ENCODE results near the gene BCAS3.

DNA sequence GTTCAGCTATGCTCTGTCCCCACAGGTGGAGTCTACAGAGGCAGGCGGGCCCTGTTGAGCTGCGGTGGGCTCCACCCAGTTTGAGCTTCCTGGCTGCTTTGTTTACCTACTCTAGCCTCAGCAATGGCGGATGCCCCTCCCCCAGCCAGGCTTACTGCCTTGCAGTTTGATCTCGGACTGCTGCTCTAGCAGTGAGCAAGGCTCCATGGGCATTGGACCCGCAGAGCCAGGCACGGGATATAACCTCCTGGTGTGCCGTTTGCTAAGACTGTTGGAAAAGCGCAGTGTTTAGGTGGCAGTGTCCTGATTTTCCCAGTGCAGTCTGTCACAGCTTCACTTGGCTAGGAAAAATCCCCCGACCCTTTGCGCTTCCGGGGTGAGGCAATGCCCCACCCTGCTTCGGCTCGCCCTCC is 89.1 kb downstream of the BCAS3 start:
- TF ChIP-seq, protein P1, sequence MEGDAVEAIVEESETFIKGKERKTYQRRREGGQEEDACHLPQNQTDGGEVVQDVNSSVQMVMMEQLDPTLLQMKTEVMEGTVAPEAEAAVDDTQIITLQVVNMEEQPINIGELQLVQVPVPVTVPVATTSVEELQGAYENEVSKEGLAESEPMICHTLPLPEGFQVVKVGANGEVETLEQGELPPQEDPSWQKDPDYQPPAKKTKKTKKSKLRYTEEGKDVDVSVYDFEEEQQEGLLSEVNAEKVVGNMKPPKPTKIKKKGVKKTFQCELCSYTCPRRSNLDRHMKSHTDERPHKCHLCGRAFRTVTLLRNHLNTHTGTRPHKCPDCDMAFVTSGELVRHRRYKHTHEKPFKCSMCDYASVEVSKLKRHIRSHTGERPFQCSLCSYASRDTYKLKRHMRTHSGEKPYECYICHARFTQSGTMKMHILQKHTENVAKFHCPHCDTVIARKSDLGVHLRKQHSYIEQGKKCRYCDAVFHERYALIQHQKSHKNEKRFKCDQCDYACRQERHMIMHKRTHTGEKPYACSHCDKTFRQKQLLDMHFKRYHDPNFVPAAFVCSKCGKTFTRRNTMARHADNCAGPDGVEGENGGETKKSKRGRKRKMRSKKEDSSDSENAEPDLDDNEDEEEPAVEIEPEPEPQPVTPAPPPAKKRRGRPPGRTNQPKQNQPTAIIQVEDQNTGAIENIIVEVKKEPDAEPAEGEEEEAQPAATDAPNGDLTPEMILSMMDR (IDR thresholded peaks at IDR 0.05), result no peak
- no peak for TF ChIP-seq POLR2A (IDR thresholded peaks at IDR 0.05)
